ENCODE measurements around the gene MC3R.
A peak's percentile ranks its signal among the peaks of the same experiment; 100 is the strongest.

Gene MC3R

DNA sequence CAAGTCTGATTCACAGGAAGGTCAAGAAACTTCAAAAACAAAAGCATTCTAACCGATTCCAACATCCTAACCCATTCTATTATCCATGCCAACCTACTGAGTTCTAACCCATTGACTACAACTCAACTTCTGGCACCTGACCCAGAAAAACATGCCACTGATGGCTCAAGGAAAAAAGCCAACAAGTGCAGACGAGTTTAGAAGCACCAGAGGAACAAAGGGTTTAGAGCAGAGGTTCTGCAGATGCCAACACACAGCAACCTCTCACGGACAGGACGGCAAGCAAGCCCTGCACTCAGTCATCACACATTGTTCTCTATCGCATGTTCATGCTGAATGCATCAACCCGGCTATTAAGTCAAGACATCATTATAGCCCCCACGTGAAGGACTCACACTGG is 25.2 kb upstream of the MC3R start:
- Mint-ChIP-seq H3K4me3 (no peak overlapping the region), H3K4me1 (ENCODE audit: low read depth) (no peaks in the 10 kb centered on the region), H3K27ac (no peak overlapping the region), H3K36me3 (ENCODE audit: low read depth) (no peaks in the 10 kb centered on the region), H3K9me3 (peaks cover 5% of the 10 kb centered on the region), H3K27me3 (ENCODE audit: low read depth) (no peaks in the 10 kb centered on the region)
- no peak for DNase-seq (ENCODE audit: low spot score)

DNA sequence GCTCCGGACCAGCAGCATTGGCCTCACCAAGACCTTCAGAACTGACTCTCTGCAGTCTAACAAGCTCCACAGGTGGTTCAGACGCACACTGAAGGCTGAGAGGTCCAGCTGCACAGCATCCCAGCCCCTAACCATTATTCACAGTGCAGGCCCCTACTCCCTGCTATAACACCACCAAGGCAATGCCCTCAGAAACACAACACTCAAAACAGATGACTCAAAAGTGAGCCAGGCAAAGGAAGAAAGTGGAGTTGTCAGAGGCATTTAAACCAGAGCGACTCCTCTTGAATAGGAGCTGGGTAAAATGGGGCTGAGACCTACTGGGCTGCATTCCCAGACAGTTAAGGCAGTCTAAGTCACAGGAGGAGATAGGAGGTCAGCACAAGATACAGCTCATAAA is 20.5 kb upstream of the MC3R start:
- Mint-ChIP-seq H3K27ac (no peak overlapping the region), H3K27me3 (ENCODE audit: low read depth) (no peaks in the 10 kb centered on the region), H3K4me1 (ENCODE audit: low read depth) (no peaks in the 10 kb centered on the region), H3K9me3 (no peaks in the 10 kb centered on the region), H3K4me3 (no peak overlapping the region), H3K36me3 (ENCODE audit: low read depth) (no peaks in the 10 kb centered on the region)
- no peak for DNase-seq (ENCODE audit: low spot score)

DNA sequence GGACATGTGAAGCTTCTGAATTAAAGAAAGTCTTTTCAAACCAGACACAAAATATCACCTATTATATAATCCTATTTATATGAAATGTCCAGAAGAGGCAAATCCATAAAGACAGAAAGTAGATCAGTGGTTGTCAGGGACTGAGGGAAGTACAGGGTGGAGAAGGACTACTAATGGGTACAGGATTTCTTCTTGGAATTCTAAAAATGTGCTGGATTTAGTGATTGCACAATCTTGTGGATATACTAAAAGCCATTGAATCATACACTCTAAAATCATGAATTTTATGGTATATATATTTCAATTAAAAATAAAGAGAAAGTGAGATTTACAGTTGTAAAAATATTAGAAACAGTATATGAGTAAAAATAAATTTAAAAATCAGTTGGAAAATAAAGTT is 18.7 kb upstream of the MC3R start:
- peaks cover 11% of the 10 kb centered on the region for H3K9me3 Mint-ChIP-seq
- no peak overlapping the region for H3K27ac Mint-ChIP-seq
- no peaks in the 10 kb centered on the region for H3K36me3 Mint-ChIP-seq (ENCODE audit: low read depth)
- no peak for DNase-seq (ENCODE audit: low spot score)
- no peak overlapping the region for H3K4me3 Mint-ChIP-seq
- no peaks in the 10 kb centered on the region for H3K4me1 Mint-ChIP-seq (ENCODE audit: low read depth)
- no peaks in the 10 kb centered on the region for H3K27me3 Mint-ChIP-seq (ENCODE audit: low read depth)

DNA sequence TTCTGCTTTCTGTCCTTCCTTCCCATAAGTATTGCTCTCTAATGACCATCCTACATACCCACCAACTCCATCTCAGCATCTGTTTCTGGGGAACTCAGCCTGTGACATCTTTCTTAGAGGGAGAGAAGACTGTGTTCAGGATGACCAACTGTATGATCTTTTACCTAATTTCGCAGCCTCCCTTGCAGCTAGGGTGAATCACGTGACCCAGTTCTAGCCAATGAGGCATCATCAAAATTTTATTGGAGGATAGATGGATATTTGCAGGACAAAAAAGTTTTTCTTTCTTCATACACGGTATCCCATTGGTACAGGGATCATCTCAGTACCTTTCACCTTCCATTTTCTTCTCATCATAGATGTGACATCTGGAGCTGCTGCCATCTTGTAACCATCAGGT is 14.4 kb upstream of the MC3R start:
- DNase-seq (ENCODE audit: low spot score) = no peak
- H3K9me3 Mint-ChIP-seq = peaks cover 11% of the 10 kb centered on the region
- H3K27me3 Mint-ChIP-seq (ENCODE audit: low read depth) = no peaks in the 10 kb centered on the region
- H3K36me3 Mint-ChIP-seq (ENCODE audit: low read depth) = no peaks in the 10 kb centered on the region
- H3K4me1 Mint-ChIP-seq (ENCODE audit: low read depth) = no peaks in the 10 kb centered on the region
- no peak overlapping the region for H3K4me3 Mint-ChIP-seq
- H3K27ac Mint-ChIP-seq = no peak overlapping the region

DNA sequence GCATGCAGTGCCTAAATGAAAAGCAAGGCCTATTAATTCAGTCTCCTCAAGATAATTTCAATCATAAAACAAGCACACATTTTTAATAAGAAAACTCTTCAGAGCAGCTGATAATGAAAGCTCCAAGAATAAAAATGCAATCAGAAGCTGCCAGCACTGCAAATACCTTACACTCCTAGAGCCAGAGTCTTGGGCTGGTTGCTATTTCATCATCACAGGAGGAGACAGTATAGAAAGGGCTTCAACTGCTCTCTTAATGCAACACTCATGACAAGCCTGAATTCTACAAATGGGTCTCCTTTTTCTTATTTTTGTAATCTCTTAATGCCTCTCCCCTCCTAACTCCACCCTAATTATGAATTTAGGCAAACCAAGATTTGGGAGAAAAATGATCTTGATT is 11.2 kb upstream of the MC3R start:
- no peak overlapping the region for H3K27ac Mint-ChIP-seq
- H3K36me3 Mint-ChIP-seq (ENCODE audit: low read depth) = no peaks in the 10 kb centered on the region
- no peak for DNase-seq (ENCODE audit: low spot score)
- H3K4me1 Mint-ChIP-seq (ENCODE audit: low read depth) = no peaks in the 10 kb centered on the region
- peaks cover 11% of the 10 kb centered on the region for H3K9me3 Mint-ChIP-seq
- H3K27me3 Mint-ChIP-seq (ENCODE audit: low read depth) = no peaks in the 10 kb centered on the region
- no peak overlapping the region for H3K4me3 Mint-ChIP-seq

DNA sequence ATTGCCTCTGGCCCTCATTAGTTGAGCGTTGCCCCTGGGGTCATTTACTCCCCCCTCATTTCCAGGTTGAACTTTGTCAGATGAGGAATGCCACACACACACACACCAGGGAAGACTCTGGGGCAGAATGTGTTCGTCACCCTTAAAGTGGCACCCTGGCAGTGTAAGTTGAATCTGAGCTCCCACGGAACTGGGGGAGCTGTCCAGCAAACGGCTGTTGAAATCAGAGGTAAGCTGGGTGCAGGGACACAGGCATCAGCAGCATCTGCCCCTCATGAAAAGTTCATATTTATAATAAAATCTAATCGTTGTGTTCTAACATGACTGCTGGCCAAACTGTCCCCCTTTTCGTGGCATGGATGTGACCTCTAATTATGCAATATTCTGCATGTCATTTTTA is 4.3 kb upstream of the MC3R start:
- no peaks in the 10 kb centered on the region for H3K9me3 Mint-ChIP-seq
- DNase-seq (ENCODE audit: low spot score) = no peak
- peaks cover 5% of the 10 kb centered on the region for H3K27me3 Mint-ChIP-seq (ENCODE audit: low read depth)
- no peaks in the 10 kb centered on the region for H3K4me1 Mint-ChIP-seq (ENCODE audit: low read depth)
- no peaks in the 10 kb centered on the region for H3K36me3 Mint-ChIP-seq (ENCODE audit: low read depth)
- H3K27ac Mint-ChIP-seq = no peak overlapping the region
- H3K4me3 Mint-ChIP-seq = no peak overlapping the region

DNA sequence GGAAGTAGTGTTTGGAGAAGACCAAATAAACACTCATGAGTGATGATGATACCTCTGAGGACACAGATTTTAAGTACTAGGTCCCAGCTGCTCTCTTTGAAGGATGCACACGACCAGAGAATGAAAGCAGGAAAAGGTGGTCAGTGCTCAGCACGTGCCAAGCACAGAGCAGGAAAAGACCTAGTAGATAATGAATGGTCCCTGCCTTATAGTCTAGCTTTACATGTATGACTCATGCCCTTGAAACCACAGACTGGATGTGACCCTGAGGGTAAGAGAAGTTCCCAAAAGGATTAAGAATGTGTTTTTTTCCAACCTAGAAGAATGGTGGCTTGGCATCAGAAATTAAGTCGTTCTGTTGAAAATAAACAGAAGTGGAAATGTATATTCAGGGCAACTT is 2.8 kb upstream of the MC3R start:
- Mint-ChIP-seq H3K4me1 (ENCODE audit: low read depth) (no peaks in the 10 kb centered on the region), H3K27ac (no peak overlapping the region), H3K36me3 (ENCODE audit: low read depth) (no peaks in the 10 kb centered on the region), H3K4me3 (no peak overlapping the region), H3K27me3 (ENCODE audit: low read depth) (peaks cover 5% of the 10 kb centered on the region), H3K9me3 (no peaks in the 10 kb centered on the region)
- DNase-seq (ENCODE audit: low spot score) = no peak

DNA sequence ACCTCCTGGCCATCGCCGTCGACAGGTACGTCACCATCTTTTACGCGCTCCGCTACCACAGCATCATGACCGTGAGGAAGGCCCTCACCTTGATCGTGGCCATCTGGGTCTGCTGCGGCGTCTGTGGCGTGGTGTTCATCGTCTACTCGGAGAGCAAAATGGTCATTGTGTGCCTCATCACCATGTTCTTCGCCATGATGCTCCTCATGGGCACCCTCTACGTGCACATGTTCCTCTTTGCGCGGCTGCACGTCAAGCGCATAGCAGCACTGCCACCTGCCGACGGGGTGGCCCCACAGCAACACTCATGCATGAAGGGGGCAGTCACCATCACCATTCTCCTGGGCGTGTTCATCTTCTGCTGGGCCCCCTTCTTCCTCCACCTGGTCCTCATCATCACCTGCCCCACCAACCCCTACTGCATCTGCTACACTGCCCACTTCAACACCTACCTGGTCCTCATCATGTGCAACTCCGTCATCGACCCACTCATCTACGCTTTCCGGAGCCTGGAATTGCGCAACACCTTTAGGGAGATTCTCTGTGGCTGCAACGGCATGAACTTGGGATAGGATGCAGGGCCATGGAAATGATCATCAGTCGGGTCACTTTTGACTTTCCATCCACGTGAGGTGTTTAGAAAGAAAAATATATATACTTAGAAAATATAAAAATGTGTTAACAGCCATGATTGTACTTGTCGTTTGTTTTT is 868 bp downstream of the MC3R start:
- DNase-seq (ENCODE audit: low spot score) = peak; percentile 7
- Mint-ChIP-seq H3K4me1 (ENCODE audit: low read depth) (no peaks in the 10 kb centered on the region), H3K36me3 (ENCODE audit: low read depth) (no peaks in the 10 kb centered on the region), H3K4me3 (no peak overlapping the region), H3K27ac (no peak overlapping the region), H3K27me3 (ENCODE audit: low read depth) (peaks cover 5% of the 10 kb centered on the region), H3K9me3 (no peaks in the 10 kb centered on the region)

DNA sequence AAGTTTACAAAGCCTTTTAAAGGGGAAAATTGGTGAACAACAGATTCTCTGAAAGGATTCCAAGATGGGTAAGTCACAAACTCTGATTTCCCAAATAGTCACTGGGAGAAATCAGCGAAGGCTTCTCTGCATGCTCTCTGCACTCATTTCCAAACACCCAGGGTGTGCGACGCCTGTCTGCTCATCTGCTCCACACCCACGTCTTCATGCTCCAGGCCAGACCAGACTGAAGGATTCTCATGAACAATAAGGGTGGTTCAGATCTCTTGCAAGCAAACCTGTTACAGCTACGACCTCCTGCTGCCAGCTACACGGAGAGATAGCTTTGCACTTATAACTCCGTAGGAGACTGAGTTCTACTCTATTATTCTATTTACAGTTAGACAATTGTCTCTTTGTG is 1.4 kb downstream of the MC3R start:
- no peaks in the 10 kb centered on the region for H3K4me1 Mint-ChIP-seq (ENCODE audit: low read depth)
- peaks cover 5% of the 10 kb centered on the region for H3K27me3 Mint-ChIP-seq (ENCODE audit: low read depth)
- H3K27ac Mint-ChIP-seq = no peak overlapping the region
- H3K9me3 Mint-ChIP-seq = no peaks in the 10 kb centered on the region
- DNase-seq (ENCODE audit: low spot score) = no peak
- no peaks in the 10 kb centered on the region for H3K36me3 Mint-ChIP-seq (ENCODE audit: low read depth)
- H3K4me3 Mint-ChIP-seq = no peak overlapping the region

DNA sequence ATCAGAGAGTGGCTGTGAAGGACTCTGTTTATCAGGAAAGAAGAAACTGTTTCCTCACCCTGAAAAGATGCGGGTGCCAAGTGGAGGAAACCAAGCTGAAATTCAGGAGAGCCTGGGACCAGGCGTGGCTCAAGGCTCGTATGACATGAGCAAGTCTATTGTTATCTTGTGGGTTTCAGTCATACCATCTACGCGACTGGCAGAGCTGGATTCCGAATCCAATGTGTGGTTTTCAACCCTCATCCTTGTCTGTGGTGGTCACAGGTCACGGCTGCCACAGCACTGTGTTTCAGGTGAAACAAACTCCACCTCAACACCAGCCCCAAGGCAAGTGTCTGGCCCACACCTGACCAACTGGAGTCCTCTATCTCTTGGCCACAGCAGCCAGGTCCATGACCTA is 9.1 kb downstream of the MC3R start:
- H3K36me3 Mint-ChIP-seq (ENCODE audit: low read depth) = no peaks in the 10 kb centered on the region
- no peak for DNase-seq (ENCODE audit: low spot score)
- no peak overlapping the region for H3K27ac Mint-ChIP-seq
- no peaks in the 10 kb centered on the region for H3K27me3 Mint-ChIP-seq (ENCODE audit: low read depth)
- H3K4me3 Mint-ChIP-seq = no peak overlapping the region
- H3K4me1 Mint-ChIP-seq (ENCODE audit: low read depth) = no peaks in the 10 kb centered on the region
- no peaks in the 10 kb centered on the region for H3K9me3 Mint-ChIP-seq

DNA sequence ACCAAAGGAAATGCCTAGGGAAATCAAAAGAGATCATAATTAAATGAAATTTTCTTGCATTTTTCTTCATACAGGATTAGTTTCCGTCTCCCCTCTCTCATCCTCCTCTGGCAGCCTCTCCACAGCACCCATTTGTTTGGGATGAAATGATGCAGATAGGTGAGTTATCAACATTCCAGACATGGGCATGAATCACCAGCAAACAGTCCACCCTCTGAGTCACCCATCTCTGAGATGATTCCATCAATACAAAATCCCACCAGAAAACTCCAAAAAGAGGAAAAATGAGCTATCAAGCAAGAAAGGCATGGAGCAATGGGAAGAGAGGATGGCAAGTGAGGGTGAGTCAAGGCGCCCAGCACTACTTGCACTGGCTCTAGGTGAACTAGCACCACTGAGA is 11.4 kb downstream of the MC3R start:
- no peaks in the 10 kb centered on the region for H3K27me3 Mint-ChIP-seq (ENCODE audit: low read depth)
- DNase-seq (ENCODE audit: low spot score) = no peak
- no peak overlapping the region for H3K27ac Mint-ChIP-seq
- no peak overlapping the region for H3K4me3 Mint-ChIP-seq
- no peaks in the 10 kb centered on the region for H3K36me3 Mint-ChIP-seq (ENCODE audit: low read depth)
- no peaks in the 10 kb centered on the region for H3K9me3 Mint-ChIP-seq
- H3K4me1 Mint-ChIP-seq (ENCODE audit: low read depth) = no peaks in the 10 kb centered on the region

DNA sequence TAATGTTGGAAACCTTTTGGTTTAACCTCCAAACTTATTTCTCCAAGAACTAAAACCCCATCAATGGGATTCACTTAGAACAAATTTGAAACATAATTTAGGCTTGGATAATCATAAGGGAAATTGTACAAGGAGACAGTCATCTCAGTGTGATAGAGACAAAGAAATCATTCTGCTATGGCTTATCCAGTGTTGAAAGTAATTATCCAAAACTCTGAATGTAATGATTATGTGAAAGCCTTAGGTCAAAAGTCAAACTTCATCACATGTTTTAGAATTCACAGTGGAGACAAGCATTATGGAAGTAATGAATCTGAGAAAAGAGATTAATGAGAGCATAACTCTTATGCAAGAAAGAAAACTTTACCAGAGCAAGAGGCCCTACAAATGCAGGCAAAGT is 20.0 kb downstream of the MC3R start:
- Mint-ChIP-seq H3K27ac (no peak overlapping the region), H3K36me3 (ENCODE audit: low read depth) (no peaks in the 10 kb centered on the region), H3K9me3 (no peaks in the 10 kb centered on the region), H3K27me3 (ENCODE audit: low read depth) (no peaks in the 10 kb centered on the region), H3K4me3 (no peak overlapping the region), H3K4me1 (ENCODE audit: low read depth) (no peaks in the 10 kb centered on the region)
- no peak for DNase-seq (ENCODE audit: low spot score)

DNA sequence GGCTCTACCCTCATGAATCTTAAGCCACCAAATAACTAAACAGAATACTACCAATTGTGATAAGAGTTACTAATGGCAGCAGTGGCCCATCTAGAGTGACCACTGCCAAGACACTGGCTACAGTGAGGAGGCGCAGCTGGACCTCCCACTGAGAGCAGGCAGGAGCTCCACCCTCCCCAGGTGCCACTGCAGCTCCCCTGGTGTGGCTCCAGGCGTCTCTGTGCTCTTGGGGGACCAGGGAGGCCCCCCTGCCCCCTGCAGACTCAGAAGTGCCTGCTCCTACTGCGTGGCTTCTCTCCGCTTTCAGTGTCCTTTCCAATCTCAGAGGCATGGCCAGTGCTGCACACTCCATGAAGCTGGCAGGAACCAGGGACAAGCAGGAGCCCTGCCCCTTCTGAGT is 23.4 kb downstream of the MC3R start:
- Mint-ChIP-seq H3K9me3 (no peaks in the 10 kb centered on the region), H3K27ac (no peak overlapping the region), H3K4me1 (ENCODE audit: low read depth) (no peaks in the 10 kb centered on the region), H3K27me3 (ENCODE audit: low read depth) (no peaks in the 10 kb centered on the region), H3K4me3 (no peak overlapping the region), H3K36me3 (ENCODE audit: low read depth) (no peaks in the 10 kb centered on the region)
- no peak for DNase-seq (ENCODE audit: low spot score)

DNA sequence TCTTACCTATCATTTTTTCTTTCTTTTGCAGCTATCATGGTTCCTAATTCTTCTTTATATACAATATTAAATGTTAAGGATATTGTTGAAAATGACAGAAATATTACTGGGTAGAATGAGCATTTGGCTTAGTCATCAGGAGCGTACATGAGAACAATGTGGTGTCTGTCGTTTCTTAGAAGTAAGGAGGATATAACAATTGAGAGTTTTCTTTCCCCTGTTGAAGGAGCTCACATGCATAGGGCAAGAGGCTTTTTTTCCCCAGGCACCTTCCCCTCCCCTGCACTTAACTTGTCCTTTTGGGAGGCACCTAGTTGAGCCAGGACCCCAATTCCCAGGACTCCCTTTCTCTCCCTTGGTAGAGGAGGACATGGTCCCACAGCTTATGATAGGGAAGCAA is 25.0 kb downstream of the MC3R start:
- Mint-ChIP-seq H3K4me1 (ENCODE audit: low read depth) (no peaks in the 10 kb centered on the region), H3K27me3 (ENCODE audit: low read depth) (no peaks in the 10 kb centered on the region), H3K9me3 (no peaks in the 10 kb centered on the region), H3K27ac (no peak overlapping the region), H3K36me3 (ENCODE audit: low read depth) (no peaks in the 10 kb centered on the region), H3K4me3 (no peak overlapping the region)
- DNase-seq (ENCODE audit: low spot score) = no peak

DNA sequence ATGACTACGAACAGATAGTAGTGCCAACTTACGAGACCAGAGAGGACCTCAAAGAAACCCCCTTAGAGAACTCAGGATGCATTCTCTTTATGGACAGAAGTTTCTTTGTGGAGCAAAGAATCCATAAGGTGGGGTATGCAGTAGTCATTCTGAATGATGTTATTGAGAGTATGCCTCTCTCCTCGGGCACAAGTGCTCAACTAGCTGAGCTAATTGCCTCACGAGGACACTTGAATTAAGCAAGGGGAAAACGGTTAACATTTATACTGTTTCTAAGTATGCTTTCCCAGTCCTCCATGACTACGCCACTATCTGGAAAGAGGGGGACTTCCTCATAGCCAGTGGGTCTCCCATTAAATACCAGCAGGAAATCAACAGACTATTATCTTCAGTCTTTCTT is 25.6 kb downstream of the MC3R start:
- DNase-seq (ENCODE audit: low spot score) = no peak
- no peak overlapping the region for H3K27ac Mint-ChIP-seq
- no peaks in the 10 kb centered on the region for H3K27me3 Mint-ChIP-seq (ENCODE audit: low read depth)
- H3K4me3 Mint-ChIP-seq = no peak overlapping the region
- no peaks in the 10 kb centered on the region for H3K36me3 Mint-ChIP-seq (ENCODE audit: low read depth)
- H3K9me3 Mint-ChIP-seq = no peaks in the 10 kb centered on the region
- no peaks in the 10 kb centered on the region for H3K4me1 Mint-ChIP-seq (ENCODE audit: low read depth)

Data from T-helper 2 cell treated with Interferon-gamma antibody and Interleukin-4, amounts not matched to agents 5 μg/mL and 100 μg/mL, for 36 hours (primary cell).